ENCODE measurements around the gene COL19A1.

GRCh38 chr6:70246118-70246517 lies 379.8 kb downstream of the COL19A1 start:
- TF ChIP-seq, protein P1, sequence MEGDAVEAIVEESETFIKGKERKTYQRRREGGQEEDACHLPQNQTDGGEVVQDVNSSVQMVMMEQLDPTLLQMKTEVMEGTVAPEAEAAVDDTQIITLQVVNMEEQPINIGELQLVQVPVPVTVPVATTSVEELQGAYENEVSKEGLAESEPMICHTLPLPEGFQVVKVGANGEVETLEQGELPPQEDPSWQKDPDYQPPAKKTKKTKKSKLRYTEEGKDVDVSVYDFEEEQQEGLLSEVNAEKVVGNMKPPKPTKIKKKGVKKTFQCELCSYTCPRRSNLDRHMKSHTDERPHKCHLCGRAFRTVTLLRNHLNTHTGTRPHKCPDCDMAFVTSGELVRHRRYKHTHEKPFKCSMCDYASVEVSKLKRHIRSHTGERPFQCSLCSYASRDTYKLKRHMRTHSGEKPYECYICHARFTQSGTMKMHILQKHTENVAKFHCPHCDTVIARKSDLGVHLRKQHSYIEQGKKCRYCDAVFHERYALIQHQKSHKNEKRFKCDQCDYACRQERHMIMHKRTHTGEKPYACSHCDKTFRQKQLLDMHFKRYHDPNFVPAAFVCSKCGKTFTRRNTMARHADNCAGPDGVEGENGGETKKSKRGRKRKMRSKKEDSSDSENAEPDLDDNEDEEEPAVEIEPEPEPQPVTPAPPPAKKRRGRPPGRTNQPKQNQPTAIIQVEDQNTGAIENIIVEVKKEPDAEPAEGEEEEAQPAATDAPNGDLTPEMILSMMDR (IDR thresholded peaks at IDR 0.05), result no peak
- TF ChIP-seq POLR2A (IDR thresholded peaks at IDR 0.05), result no peak
